ENCODE measurements around the gene IQGAP2. TPM values are rescaled to one million over a fixed set of nuclear protein-coding genes. Genes with fewer than 3 reads are reported as not detected.

Gene IQGAP2
- polyA plus RNA-seq, 1 experiment: 0.01 TPM

- peaks cover 19% of the 10 kb centered on the region for H3K27me3 ChIP-seq (ENCODE audit: control insufficient read depth, insufficient read depth, low read length)
- CTCF ChIA-PET: no interaction called here
- no peak for TF ChIP-seq CTCF (IDR thresholded peaks at IDR 0.05; ENCODE audit: insufficient read depth, low read depth, low read length)
- no peak overlapping the region for H3K4me3 ChIP-seq (ENCODE audit: low read depth, low read length)
- POLR2A ChIA-PET: no interaction called here
- DNase-seq (ENCODE audit: low read depth): no peak
- H3K36me3 ChIP-seq (ENCODE audit: control insufficient read depth, insufficient read depth, low read length): no peaks in the 10 kb centered on the region
These were observed 3.6 kb downstream of the IQGAP2 start for GRCh38 chr5:76406673-76407072.

GRCh38 chr5:76408104-76408654 is 5.1 kb downstream of the IQGAP2 start:
- Histone ChIP-seq H3K36me3 (ENCODE audit: control insufficient read depth, insufficient read depth, low read length) (no peaks in the 10 kb centered on the region), H3K27me3 (ENCODE audit: control insufficient read depth, insufficient read depth, low read length) (peaks cover 13% of the 10 kb centered on the region), H3K4me3 (ENCODE audit: low read depth, low read length) (no peak overlapping the region)
- no peak for DNase-seq (ENCODE audit: low read depth)
- TF ChIP-seq CTCF (IDR thresholded peaks at IDR 0.05; ENCODE audit: insufficient read depth, low read depth, low read length): no peak
- ChIA-PET CTCF (interaction anchor here (0.8 kb wide), 1 partner anchor 8 kb away, joined by 3 read pairs; no protein-coding TSS in a partner anchor), POLR2A (no interaction called here)

- ChIA-PET CTCF (no interaction called here), POLR2A (no interaction called here)
- no peak for TF ChIP-seq CTCF (IDR thresholded peaks at IDR 0.05; ENCODE audit: insufficient read depth, low read depth, low read length)
- no peaks in the 10 kb centered on the region for H3K36me3 ChIP-seq (ENCODE audit: control insufficient read depth, insufficient read depth, low read length)
- H3K4me3 ChIP-seq (ENCODE audit: low read depth, low read length): no peak overlapping the region
- DNase-seq (ENCODE audit: low read depth): no peak
- H3K27me3 ChIP-seq (ENCODE audit: control insufficient read depth, insufficient read depth, low read length): no peaks in the 10 kb centered on the region
These were observed 9.4 kb downstream of the IQGAP2 start for GRCh38 chr5:76412511-76412910.

- no peaks in the 10 kb centered on the region for H3K36me3 ChIP-seq (ENCODE audit: control insufficient read depth, insufficient read depth, low read length)
- no peak for DNase-seq (ENCODE audit: low read depth)
- H3K27me3 ChIP-seq (ENCODE audit: control insufficient read depth, insufficient read depth, low read length): no peaks in the 10 kb centered on the region
- POLR2A ChIA-PET: no interaction called here
- CTCF ChIA-PET: no interaction called here
- no peak for TF ChIP-seq CTCF (IDR thresholded peaks at IDR 0.05; ENCODE audit: insufficient read depth, low read depth, low read length)
- H3K4me3 ChIP-seq (ENCODE audit: low read depth, low read length): no peak overlapping the region
These were observed 10.7 kb downstream of the IQGAP2 start for GRCh38 chr5:76413746-76414145.

GRCh38 chr5:76414788-76415187 is 11.7 kb downstream of the IQGAP2 start:
- ChIA-PET POLR2A (no interaction called here), CTCF (no interaction called here)
- no peak for DNase-seq (ENCODE audit: low read depth)
- H3K4me3 ChIP-seq (ENCODE audit: low read depth, low read length): no peak overlapping the region
- no peak for TF ChIP-seq CTCF (IDR thresholded peaks at IDR 0.05; ENCODE audit: insufficient read depth, low read depth, low read length)
- no peaks in the 10 kb centered on the region for H3K36me3 ChIP-seq (ENCODE audit: control insufficient read depth, insufficient read depth, low read length)
- H3K27me3 ChIP-seq (ENCODE audit: control insufficient read depth, insufficient read depth, low read length): no peaks in the 10 kb centered on the region
